HepG2 (cell line): Measurements from ENCODE around the gene ELP4. TPM values are rescaled to one million over a fixed set of nuclear protein-coding genes. Genes with fewer than 3 reads are reported as not detected.

Source experiments
- ATAC-seq: fragments of 200-7000 bp; cut with Tn5 transposase; 3 replicates; pipeline ENCODE4 v1.9.1; 2020; ENCODE audit warnings: mild to moderate bottlenecking, moderate library complexity
- BruUV-seq: library from RNA; stranded (reverse); fragments of 400-500 nt; replicated peaks from 2 replicates; lab custom pipeline; 2021; lab: Mats Ljungman, UMichigan
- CTCF ChIA-PET: fragments of 300-600 bp; formaldehyde crosslinking; extraction: SDS; loops from one replicate; lab custom pipeline; 2021; ENCODE audit warnings: low total read pairs, inconsistent platforms, low intra/inter-chr PET ratio; lab: Yijun Ruan, JAX
- POLR2A ChIA-PET: fragments of 350-600 bp; sonication (Branson Sonifier 250); formaldehyde crosslinking; loops from one replicate; lab custom pipeline; 2020; ENCODE audit warnings: antibody characterized with exemption, inconsistent platforms; lab: Yijun Ruan, JAX
- DNase-seq: peaks from one replicate; pipeline ENCODE4 v3.0.0-alpha.2; 2015; ENCODE audit warnings: low spot score
- FAIRE-seq: peaks from 3 replicates; lab custom pipeline; 2011; peaks lifted over from hg19 to GRCh38; lab: Jason Lieb, UNC
- H2AFZ ChIP-seq: one replicate; pipeline ENCODE4 v1.6.1; 2011; ENCODE audit warnings: low read length, inconsistent platforms
- H3K27ac ChIP-seq: fragments of 300-600 bp; 3 replicates; pipeline ENCODE4 v1.8.0; 2011; ENCODE audit warnings: mixed run types, mild to moderate bottlenecking, mixed read lengths, low read length, inconsistent platforms; ENCODE audit not compliant: insufficient read depth; ENCODE audit errors: extremely low read length
- H3K27me3 ChIP-seq, 2 experiments: fragments of 200-600 bp in 1 of 2; 2 replicates in 1 of 2; 3 replicates in 1 of 2; pipeline versions ENCODE4 v1.6.0 to v1.8.0; 2011; ENCODE audit warnings: low read length in 2 of 2, mild to moderate bottlenecking in 2 of 2, moderate library complexity in 2 of 2, inconsistent platforms in 1 of 2; ENCODE audit not compliant: insufficient read depth in 2 of 2, control insufficient read depth in 1 of 2
- H3K36me3 ChIP-seq, 2 experiments: fragments of 200-600 bp in 1 of 2; replicated peaks in 1 of 2; 2 replicates in 1 of 2; 3 replicates in 1 of 2; pipeline versions ENCODE4 v1.5.1 to v1.8.0; 2011; ENCODE audit warnings: low read length in 2 of 2, inconsistent platforms in 1 of 2; ENCODE audit not compliant: insufficient read depth in 2 of 2, control insufficient read depth in 1 of 2
- H3K4me1 ChIP-seq: 2 replicates; pipeline ENCODE4 v1.5.1; 2012; ENCODE audit warnings: low read length, inconsistent platforms; ENCODE audit not compliant: insufficient read depth
- H3K4me2 ChIP-seq: 2 replicates; pipeline ENCODE4 v1.6.0; 2011; ENCODE audit warnings: low read depth, low read length, inconsistent platforms
- H3K4me3 ChIP-seq, 3 experiments: fragments of 200-600 bp in 1 of 3; sonication (generic), shearing (Covaris generic) in 1 of 3; replicated peaks in 1 of 3; 2 replicates each; pipeline ENCODE4 v1.5.1; 2011 to 2016; ENCODE audit warnings: low read length in 3 of 3, inconsistent platforms in 2 of 3, low read depth in 2 of 3, mild to moderate bottlenecking in 2 of 3, control low read depth in 1 of 3, mixed read lengths in 1 of 3; ENCODE audit not compliant: insufficient read depth in 1 of 3
- H3K79me2 ChIP-seq: one replicate; pipeline ENCODE4 v1.6.1; 2011; ENCODE audit warnings: low read length, inconsistent platforms; ENCODE audit not compliant: insufficient read depth
- H3K9ac ChIP-seq: 2 replicates; pipeline ENCODE4 v1.6.0; 2011; ENCODE audit warnings: mild to moderate bottlenecking, low read depth, low read length, inconsistent platforms; ENCODE audit not compliant: insufficient read depth
- H3K9me3 ChIP-seq: 2 replicates; pipeline ENCODE4 v1.5.1; 2012; ENCODE audit warnings: mild to moderate bottlenecking, low read length
- H4K20me1 ChIP-seq: 2 replicates; pipeline ENCODE4 v1.6.0; 2011; ENCODE audit warnings: inconsistent platforms, mild to moderate bottlenecking, low read length, moderate library complexity; ENCODE audit not compliant: insufficient read depth
- ATRX ChIP-seq: sonication (generic); formaldehyde crosslinking; IDR thresholded peaks from 2 replicates; pipeline ENCODE4 v1.4.0; 2020; ENCODE audit warnings: missing genetic modification reagents, borderline replicate concordance
- CREB1 ChIP-seq, 2 experiments: fragments of 450-650 bp in 1 of 2; IDR thresholded peaks; 2 replicates each; pipeline ENCODE4 v1.6.1; 2016 to 2017; ENCODE audit warnings: control low read depth in 1 of 2, mild to moderate bottlenecking in 1 of 2, missing compliant biosample characterization in 1 of 2, missing genetic modification characterization in 1 of 2
- FIP1L1 ChIP-seq: fragments of 200-400 bp; formaldehyde crosslinking; IDR thresholded peaks from 2 replicates; pipeline ENCODE4 v1.6.1; 2018; ENCODE audit warnings: low read depth, mild to moderate bottlenecking, low read length, moderate library complexity, borderline replicate concordance; ENCODE audit not compliant: insufficient read depth
- HMG20B ChIP-seq: conservative IDR thresholded peaks from 2 replicates; pipeline ENCODE4 v1.6.1; 2016; ENCODE audit warnings: missing genetic modification reagents, missing compliant biosample characterization
- MTA3 ChIP-seq: sonication (generic); formaldehyde crosslinking; IDR thresholded peaks from 2 replicates; pipeline ENCODE4 v1.4.0; 2020; ENCODE audit warnings: missing genetic modification reagents
- NFATC3 ChIP-seq: sonication (generic); formaldehyde crosslinking; IDR thresholded peaks from 2 replicates; pipeline ENCODE4 v1.5.1; 2020; ENCODE audit warnings: mild to moderate bottlenecking, missing genetic modification reagents
- PAX8 ChIP-seq: sonication (generic); formaldehyde crosslinking; IDR thresholded peaks from 2 replicates; pipeline ENCODE4 v1.8.0; 2022; ENCODE audit warnings: mild to moderate bottlenecking, missing genetic modification reagents, borderline replicate concordance
- ZBTB25 ChIP-seq: IDR thresholded peaks from 2 replicates; pipeline ENCODE4 v1.6.1; 2018; ENCODE audit warnings: missing genetic modification reagents
- ZNF605 ChIP-seq: sonication (generic); formaldehyde crosslinking; IDR thresholded peaks from 2 replicates; pipeline ENCODE4 v1.8.0; 2022; ENCODE audit warnings: mild to moderate bottlenecking, missing genetic modification reagents
- ZSCAN9 ChIP-seq: IDR thresholded peaks from 2 replicates; pipeline ENCODE4 v1.6.1; 2016; ENCODE audit warnings: borderline replicate concordance
- WGBS: methylation state at CpG from one replicate; pipeline ENCODE4 v1.1.6; 2017; ENCODE audit warnings: low lambda C conversion rate; 5-methylcytosine and 5-hydroxymethylcytosine counted together
- in situ Hi-C: cut with HindIII; loops from 2 replicates; pipeline ENCODE4 v1.10.0; 2017; ENCODE audit warnings: low pct_unique_long_range_greater_than_20kb; ENCODE audit not compliant: extremely low pct_ligation_motif_present
- intact Hi-C: fragments of 100-400 bp; cut with micrococcal nuclease; formaldehyde crosslinking; loops from one replicate; pipeline ENCODE4 v1.10.0; 2022; ENCODE audit not compliant: unreplicated experiment
- polyA plus RNA-seq, 8 experiments: library from polyadenylated mRNA; depleted of rRNA in 3 of 8; stranded (reverse) in 7 of 8; unstranded in 1 of 8; fragments of >200 nt; fragmentation: Illumina TruSeq in 4 of 8; extraction: Trizol in 4 of 8; gene quantifications; 2 replicates each; pipeline versions ENCODE4 v1.2.1 to v1.2.3, GENCODE V29; 2011 to 2016; ENCODE audit warnings: low read depth in 4 of 8, missing spikeins in 1 of 8, mixed read lengths in 1 of 8; ENCODE audit not compliant: insufficient read depth in 1 of 8
- total RNA-seq, 5 experiments: library from RNA; depleted of rRNA; stranded (reverse); fragments of >200 nt; fragmentation: Illumina TruSeq; extraction: Trizol; gene quantifications; 2 replicates each; pipeline ENCODE4 v1.2.3, GENCODE V29; 2016; ENCODE audit warnings: low read depth in 1 of 5
- TF ChIP-seq, protein P1 (sequence below): sonication (generic); formaldehyde crosslinking; IDR thresholded peaks from 2 replicates; pipeline ENCODE4 v1.5.0; 2020; ENCODE audit warnings: mild to moderate bottlenecking, low read depth, missing genetic modification reagents, borderline replicate concordance

ELP4 gene
- total and polyA plus RNA-seq, 2 of the 13 experiments (the other 11 are each of a cell fraction or from before 2014, with no cell fraction given) = 12.8 to 19.1 TPM

DNA sequence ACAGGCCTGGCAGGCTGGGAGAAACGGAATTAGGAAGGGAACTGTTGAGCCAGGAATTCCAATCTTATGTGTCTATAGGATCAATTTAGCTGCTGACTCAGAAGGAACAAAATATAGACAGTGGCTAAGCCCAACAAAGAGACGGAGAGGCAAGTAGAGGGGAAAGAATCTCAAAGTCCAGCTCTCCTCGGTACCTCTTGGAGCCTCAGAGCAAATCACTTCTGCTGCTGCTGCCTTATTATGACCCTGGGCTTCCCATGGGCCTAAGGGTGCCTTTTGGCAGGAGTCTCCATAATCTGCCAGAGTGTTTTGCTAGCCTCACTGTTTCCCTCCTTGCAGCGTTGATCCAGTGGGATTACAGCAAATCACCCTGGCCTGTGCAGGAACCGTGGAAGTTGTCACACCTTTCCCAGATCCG, 269.8 kb downstream of the ELP4 start:
- POLR2A ChIA-PET = no interaction called here
- intact Hi-C loops = no loop called here
- in situ Hi-C loops = no loop called here
- no peak for FAIRE-seq
- no peak overlapping the region for H3K27ac ChIP-seq
- H3K9ac ChIP-seq = no peak overlapping the region
- whole genome bisulfite sequencing = 90% methylated on average over 6 of the region's 6 CpGs
- no peaks in the 10 kb centered on the region for H3K4me1 ChIP-seq
- H3K4me2 ChIP-seq = no peak overlapping the region
- no TSS peak for BruUV-seq
- no peaks in the 10 kb centered on the region for H4K20me1 ChIP-seq
- CTCF ChIA-PET = no interaction called here
- H3K36me3 ChIP-seq = no peaks in the 10 kb centered on the region
- H3K27me3 ChIP-seq = no peaks in the 10 kb centered on the region
- no peaks in the 10 kb centered on the region for H3K9me3 ChIP-seq
- no peak overlapping the region for H2AFZ ChIP-seq
- no peak for ATAC-seq
- no peak for TF ChIP-seq MTA3
- no peak for TF ChIP-seq ZNF605
- no peak for TF ChIP-seq CREB1 (IDR thresholded peaks at IDR 0.05)
- no peak for TF ChIP-seq CREB1 (CRISPR knock-in tag; IDR thresholded peaks at IDR 0.05)
- TF ChIP-seq ZBTB25 = no peak
- no peak for TF ChIP-seq ATRX (CRISPR knock-in tag)
- TF ChIP-seq HMG20B = no peak
- TF ChIP-seq, protein P1, sequence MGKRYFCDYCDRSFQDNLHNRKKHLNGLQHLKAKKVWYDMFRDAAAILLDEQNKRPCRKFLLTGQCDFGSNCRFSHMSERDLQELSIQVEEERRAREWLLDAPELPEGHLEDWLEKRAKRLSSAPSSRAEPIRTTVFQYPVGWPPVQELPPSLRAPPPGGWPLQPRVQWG = no peak
- no peak for TF ChIP-seq PAX8 (CRISPR knock-in tag)
- TF ChIP-seq FIP1L1 = no peak
- TF ChIP-seq NFATC3 (CRISPR knock-in tag) = no peak
- TF ChIP-seq ZSCAN9 (CRISPR knock-in tag) = no peak
- DNase-seq = no peak
- H3K79me2 ChIP-seq = no peaks in the 10 kb centered on the region
- H3K4me3 ChIP-seq = no peak overlapping the region
